HG02840 (cell line): ENCODE data around the gene TPSAB1.
"Not testable (repeated sequence)": the region's sequence is repeated elsewhere in the genome, so short reads cannot be mapped to it uniquely, and the experiment has no call there.

Experiments used
- ATAC-seq: cut with Tn5 transposase; IDR thresholded peaks from one replicate; pipeline ENCODE4 v1.9.1; 2021; ENCODE audit warnings: mild to moderate bottlenecking, moderate library complexity, moderate number of reproducible peaks; ENCODE audit not compliant: unreplicated experiment, low FRiP score

TPSAB1 gene

DNA sequence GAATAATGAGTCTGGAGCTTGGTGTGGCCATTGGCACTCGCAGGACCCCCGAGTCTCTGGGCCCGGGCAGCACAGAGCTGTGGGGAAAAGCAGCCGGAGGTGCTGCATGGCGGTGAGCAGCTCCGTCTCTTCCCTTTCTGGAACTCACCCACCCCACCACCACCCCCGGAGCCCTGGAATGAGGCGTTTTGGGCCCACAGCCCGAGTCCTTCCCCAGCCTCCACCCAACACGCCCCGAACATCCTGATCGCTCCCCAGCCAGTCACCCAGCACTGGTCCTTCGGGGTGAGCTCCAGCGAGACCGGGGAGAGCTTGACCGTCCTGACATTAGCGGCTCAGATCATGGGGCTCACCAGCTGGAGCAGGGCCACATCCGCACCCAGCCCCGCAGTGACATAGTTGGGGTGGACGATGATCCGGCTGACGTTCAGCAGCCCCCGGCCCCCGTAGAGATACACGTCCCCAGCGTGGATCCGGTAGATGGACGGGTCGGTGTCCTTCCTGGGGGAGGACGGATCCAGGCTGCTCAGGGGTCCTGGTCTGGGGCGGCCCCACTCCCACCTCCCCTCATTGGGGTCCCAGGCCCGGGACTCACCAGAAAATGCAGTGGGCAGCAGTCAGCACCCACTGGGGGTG is 21.8 kb downstream of the TPSAB1 start:
- no peak for ATAC-seq

DNA sequence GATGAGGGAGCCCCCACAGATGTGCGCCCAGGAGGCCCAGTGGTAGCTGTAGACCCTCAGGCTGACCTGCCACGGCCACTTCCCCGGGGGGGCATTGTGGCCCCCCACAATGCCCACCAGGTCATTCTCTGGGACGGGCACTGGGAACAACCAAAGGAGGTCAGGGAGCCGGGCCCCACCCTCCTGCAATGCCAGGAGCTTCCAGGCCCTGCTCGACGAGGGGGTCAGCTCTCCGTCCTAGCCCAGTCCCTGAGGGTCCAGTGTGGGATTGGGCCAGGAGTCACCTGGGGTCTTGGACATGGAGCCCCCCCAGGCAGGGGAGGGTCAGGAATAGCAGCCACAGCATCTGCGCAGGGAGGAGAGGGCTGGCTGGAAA is 22.3 kb downstream of the TPSAB1 start:
- no peak for ATAC-seq

DNA sequence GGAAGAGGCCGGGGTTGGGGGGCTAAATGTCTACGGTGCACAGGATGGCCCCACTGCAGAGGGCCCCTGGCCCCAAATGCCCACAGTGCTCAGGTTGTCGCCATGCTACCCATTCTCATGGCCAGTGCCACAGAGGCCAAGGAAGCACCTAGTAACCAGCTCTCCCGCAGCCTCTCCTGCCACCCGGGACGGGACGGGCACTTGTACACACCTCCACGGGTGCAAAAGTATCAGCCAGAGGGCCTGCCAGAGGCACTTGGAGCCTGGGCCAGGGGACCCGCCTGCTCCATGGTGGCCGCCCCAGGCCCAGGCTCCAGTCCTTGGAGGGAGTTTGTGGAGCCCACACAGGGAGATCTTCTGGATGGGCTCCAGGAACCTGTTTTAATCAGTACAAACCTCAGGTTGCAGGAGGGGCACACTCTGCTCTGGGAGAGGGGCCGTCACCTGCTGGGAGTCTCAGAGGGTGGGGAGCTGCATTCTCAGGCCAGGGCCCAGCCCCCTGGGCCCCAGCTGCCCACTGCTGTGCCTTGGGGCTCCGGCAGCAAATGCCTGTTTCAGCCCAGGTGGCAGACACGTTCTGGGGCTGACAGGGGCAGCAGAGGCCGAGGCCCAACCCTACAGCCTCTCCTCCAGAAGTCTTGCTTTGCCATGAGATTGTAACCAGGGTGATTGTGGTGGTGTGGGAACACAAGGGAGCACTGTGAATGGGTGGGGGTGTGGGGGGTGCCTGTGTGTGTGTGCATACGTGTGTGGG is 23.3 kb downstream of the TPSAB1 start:
- no peak for ATAC-seq

DNA sequence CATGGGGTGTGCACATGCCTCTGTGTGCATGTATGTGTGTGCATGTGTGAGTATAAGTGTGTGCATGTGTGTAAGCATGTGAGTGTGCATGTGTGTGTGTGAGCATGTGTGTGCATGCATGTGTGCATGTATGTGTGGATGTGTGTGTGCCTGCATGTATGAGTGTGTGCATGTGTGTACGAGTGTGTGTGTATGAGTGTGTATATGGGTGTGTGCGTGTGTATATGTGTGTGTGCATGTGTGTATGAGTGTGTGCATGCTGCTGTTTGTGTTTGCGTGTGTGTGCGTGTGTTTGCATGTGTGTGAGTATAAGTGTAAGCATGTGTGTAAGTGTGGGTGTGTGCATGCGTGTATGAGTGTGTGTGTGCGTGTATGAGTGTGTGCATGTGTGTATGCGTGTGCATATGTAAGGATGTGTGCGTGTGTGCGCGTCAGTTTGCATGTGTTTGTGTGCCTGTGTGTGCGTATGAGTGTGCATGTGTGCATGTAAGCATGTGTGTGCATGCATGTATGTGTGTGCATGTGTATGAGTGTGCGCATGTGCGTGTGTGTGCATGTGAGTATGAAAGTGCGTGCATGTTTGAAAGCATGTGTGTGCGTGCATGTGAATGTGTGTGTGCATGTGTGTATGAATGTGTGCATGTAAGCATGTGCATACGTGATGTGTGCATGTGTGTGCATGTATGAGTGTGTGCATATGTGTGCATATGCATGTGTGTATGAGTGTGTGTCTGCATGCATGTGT is 24.0 kb downstream of the TPSAB1 start:
- ATAC-seq, result no peak

DNA sequence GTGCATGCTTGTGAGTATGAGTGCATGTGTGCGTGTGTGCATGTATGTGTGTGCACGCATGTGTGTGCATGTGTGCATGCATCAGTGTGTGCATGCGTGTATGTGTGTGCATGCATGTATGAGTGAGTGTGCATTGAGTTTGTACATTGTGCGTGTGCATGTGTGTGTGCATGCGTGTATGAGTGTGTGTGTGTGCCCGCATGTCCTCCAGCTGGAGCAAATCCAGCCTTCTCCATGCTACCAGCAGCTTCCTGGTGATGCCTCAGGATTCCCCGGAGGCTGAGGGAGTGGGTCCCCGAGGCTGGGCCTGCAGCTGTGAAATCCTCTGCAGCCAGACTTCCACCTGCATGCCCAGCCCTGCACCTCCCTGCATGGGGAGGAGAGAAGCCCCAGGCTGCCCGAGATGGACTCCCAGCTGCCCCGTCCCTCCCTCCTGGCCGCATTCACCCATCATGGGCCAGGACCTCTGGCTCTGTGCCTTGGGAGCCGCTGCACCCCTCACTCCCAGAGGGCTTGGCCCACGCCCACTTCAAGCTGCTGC is 24.7 kb downstream of the TPSAB1 start:
- ATAC-seq, result no peak

DNA sequence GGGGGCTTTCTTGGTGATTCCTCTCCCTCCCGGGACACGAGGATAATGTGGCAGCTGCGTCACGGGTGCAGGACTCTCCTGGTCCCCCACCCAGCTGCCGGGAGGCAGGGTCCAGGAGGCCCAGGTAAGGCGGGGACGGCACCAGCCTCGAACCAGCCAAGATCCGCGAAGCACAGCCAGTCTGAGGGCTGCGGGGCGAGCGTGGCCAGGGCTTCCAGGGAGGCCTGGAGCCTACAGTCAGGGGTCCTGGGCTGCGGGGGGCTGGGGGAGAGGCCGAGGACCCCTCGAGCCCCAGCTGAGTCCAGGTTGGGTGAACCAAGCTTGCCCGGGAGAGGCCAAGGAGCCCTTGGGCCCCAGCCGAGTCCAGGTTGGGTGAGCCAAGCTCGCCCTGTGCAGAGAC is 25.3 kb downstream of the TPSAB1 start:
- ATAC-seq, result no peak

DNA sequence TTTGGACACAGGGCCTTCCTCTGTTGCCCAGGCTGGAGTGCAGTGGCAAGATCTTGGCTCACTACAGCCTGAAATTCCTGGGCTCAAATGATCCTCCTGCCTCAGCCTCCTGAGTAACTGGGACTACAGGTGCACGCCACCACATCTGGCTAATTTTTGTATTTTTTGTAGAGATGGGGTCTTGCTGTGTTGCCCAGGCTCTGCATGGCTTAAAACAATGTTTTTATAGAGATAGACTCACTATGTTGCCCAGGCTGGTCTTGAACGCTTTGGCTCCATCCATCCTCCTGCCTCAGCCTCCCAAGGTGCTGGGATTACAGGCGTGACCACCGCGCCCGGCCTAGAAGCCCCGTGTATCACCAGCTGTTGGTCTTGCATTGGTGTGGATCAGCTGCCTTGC is 28.9 kb downstream of the TPSAB1 start:
- not testable (repeated sequence) for ATAC-seq

DNA sequence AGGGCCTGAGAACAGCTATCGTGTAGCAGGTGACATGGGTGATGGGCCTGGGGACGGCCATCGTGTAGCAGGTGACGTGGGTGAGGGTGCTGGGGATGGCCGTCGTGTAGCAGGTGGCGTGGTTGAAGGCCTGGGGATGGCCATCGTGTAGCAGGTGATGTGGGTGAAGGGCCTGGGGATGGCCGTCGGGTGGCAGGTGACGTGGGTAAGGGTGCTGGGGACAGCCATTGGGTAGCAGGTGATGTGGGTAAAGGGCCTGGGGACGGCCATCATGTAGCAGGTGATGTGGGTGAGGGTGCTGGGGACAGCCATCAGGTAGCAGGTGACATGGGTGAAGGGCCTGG is 30.8 kb downstream of the TPSAB1 start:
- no peak for ATAC-seq

DNA sequence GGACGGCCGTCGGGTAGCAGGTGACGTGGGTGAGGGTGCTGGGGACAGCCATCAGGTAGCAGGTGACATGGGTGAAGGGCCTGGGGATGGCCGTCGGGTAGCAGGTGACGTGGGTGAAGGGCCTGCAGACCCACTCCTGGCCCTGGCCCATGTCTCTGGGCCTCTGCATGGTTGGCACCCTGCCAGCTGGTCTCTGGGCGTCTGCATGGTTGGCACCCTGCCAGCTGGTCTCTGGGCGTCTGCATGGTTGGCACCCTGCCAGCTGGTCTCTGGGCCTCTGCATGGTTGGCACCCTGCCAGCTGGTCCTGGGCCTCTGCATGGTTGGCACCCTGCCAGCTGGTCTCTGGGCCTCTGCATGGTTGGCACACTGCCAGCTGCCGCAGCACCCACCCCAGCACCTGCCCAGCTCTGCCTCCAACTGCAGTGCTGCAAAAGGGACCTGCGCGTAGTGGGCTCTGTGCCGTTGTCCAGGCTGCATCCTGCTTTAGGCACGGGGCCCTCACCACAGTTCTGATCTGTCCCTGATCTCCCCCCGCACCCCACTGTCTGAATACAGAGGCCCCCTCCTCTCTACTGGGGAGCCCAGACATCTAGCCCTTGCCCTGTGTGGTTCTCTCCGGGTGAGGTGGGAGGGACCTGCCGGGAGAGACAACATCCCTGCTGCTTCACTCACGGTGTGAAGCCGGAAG is 31.4 kb downstream of the TPSAB1 start:
- ATAC-seq, result not testable (repeated sequence)

DNA sequence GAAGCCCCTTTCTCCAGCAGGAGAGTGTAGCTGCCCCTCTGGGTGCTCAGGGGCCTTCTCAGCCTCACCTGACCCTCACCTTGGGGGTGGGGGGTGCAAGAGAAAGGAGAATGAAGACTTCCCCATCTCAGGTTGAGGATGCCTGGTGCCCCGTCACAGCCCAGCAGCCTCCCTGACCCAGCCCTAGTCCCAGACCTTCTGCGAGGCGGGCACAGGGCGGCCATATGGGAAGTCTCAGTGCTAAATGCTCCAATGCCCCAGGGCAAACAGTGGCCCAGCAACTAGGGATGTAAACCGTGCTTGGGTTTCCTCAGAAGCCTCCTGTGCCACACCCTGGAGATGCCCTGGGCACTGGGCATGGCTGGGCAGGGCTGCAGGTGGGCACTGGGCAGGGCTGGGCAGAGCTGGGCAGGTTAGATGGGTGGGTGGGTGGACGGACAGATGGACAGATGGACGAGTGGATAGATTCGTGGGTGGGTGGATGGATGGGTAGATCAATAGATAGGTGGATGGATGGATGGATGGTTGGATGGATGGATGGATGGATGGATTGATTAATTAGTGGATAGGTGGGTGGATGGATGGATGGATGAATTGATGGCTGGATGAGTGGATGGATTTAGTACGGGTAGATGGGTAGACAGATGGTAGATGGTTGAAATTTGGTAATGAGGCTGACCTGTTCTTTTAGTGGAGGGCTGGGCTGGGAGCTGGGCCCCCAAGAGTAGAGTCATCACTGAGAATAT is 32.1 kb downstream of the TPSAB1 start:
- ATAC-seq, result no peak

DNA sequence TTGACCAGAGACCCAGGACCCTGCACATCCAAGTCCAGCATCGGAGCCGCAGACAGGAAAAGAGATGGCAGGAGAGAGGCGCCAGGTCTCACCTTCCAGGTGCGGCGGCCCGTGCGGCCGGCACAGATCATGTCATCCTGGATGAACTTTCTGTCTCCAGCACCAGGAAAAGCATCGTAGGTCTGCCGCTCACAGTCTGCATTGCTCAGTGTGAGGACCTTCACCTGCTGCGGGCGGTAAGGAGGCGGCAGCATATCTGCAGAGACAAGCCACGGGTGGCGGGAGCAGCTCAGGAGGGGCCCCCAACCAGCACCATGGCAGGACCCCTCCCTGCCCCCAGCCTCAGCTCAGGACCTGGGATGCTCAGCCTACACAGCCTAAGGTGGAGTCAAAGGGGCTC is 33.3 kb downstream of the TPSAB1 start:
- no peak for ATAC-seq

DNA sequence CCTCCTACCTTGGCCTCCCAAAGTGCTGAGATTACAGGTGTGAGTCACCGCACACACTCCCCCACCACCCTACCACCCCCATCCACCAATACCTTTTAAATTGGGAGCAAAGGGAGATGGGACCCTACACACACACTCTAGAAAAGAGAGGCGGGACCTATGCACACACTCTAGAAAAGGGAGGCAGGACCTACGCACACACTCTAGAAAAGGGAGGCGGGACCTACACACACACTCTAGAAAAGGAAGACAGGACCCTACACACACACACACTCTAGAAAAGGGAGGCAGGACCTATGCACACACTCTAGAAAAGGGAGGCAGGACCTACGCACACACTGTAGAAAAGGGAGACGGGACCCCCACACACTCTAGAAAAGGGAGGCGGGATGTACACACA is 34.3 kb downstream of the TPSAB1 start:
- no peak for ATAC-seq

DNA sequence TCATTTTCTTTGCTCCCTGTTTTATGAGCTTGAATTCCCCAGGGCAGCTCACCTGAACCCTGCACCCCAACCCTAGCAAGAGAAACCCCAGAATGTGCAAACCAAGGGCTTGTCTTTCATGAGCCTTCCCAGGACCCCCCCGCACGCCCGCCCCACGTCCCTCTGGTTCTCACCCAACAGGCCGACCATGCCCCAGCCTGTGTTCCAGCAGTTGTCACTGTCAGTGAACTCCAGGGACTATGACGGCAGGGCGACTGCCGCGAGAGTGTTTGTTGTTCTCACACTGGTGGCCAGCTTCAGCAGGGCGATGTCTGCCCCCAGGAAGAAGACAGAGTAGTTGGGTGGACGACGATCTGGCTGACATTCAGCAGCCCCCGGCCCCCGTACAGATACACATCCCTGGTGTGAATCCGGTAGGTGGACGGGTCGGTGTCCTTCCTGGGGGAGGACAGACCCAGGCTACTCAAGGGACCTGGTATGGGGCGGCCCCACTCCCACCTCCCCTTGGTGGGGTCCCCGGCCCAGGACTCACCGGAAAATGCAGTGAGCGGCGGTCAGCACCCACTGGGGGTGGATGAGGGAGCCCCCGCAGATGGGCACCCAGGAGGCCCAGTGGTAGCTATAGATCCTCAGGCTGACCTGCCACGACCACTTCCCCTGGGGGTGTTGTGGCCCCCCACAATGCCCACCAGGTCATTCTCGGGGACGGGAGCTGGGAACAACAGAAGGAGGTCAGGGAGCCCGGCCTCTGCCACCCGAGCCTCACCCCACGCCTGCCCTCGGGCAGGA is 35.5 kb downstream of the TPSAB1 start:
- no peak for ATAC-seq

DNA sequence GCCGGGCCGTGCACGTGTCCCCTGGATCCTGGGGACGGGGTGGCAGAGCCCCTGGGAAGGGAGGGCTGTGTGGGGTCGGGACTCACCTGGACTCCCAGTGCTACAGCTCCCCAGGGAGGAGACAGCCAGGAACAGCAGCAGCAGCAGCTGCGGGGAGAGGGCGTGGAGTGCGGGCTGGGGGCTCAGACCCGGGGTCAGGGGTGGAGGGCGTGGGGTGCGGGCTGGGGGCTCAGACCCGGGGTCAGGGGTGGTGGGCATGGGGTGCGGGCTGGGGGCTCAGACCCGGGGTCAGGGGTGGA is 36.0 kb downstream of the TPSAB1 start:
- ATAC-seq, result no peak

DNA sequence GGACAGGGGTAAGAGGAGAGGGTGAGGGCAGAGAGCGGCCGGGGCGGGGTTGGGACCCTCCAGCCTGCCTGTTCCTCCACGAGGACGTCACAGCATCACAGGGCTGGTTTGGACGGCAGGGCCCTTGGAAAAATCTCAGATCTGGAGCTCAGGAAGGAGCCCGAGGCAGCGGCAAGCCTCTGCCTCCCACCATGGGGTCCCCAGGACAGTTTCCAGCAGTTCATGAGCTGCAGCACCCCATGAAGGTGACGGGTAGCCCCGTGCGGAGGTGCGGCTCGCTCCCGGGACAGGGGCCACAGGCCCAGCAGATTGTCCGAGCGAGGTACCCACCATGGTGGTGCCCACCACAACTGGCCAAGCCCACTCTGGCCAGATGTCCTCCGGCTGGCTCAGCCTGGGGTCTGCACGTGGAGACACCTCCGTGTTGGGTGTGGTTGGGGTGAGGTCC is 36.7 kb downstream of the TPSAB1 start:
- ATAC-seq, result no peak

DNA sequence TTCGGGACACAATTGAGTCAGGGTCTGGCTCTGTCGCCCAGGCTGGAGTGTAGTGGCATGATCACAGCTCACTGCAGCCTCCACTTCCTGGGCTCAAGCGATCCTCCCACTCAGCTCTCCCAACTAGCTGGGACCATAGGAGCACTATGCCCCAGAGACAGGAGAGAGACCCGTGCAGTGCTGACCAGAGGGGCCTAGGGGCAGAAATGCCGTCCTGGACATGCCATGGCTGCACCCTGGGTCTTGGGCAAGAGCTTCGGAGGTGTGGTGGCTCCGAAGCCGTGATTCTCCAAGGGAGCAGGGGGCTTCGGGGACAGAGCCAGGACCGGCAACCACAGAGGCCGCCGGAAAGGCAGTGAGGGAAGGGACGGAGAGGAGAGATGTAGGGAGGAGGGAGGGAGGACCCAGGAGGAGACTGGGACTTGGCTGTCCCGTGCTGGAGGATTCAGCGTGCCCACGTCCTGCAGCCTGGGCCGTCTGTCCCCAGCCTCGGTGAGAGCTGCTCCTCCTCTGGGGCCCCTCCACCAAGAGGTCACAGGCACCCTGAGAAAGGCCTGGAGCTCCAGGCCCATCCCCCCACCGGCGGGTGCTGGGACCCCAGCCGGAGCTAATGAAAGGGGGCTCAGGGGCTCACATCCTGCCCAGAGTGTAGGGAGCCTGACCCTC is 37.2 kb downstream of the TPSAB1 start:
- ATAC-seq, result no peak

DNA sequence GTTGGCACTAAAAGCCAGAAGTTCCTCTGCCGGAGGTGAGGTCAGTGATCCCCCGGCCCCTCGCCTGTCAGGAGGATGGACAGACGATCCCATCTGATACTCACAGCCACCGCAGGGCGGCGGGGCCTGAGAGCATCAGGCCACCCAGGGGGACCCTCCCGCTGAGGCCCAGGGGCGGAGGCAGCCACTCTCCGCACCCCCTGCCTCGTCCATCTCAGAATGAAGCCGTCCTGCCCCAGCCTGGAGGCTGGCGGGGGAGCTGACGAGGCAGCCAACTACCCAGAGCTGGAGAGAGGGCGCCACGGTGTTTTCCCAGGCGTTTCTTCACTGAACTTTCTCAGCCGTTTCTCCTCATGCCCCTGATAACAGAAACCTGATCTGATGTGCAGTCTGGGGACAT is 38.0 kb downstream of the TPSAB1 start:
- ATAC-seq, result no peak

DNA sequence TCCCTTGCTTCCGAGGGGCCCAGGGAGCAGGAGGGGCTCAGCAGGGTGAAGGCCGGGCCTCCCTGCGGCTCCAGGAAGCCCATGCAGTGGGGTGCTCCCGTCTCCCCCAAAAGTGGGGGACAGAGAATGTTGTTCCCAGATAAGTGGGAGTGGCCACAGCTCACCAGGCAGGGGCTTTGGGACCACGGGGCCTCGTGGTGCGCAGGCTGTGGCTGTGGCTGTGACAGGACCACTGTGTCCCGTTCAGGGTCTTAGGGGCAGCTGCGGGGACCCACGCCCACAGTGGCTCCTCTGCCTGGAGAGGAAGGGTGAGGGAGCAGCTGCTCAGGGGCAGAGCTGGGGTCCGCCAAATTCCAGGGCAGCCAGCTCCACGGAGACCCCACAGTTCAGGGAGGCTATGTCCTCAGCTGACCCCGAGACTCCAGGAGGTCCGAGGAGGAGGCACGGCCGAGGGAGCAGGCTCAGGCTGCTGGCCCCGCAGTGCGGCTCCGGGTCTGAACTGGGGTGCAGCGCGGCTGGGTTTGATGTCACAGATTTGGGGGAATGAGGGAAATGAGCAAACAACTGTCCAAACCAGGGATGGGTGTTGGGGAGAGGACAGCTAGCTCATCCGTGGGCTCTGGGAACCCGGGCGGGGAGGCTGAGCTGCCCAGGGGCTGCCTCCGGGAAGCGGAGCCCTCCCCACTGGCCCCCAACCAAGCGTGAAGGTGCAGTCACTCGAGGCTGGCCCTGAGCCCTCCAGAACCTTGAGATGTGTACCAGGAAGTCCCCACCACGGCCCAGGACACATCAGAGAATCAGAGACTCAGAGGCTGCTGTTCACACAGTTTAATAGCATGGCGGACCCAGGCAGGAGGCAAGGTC is 38.8 kb downstream of the TPSAB1 start:
- ATAC-seq, result no peak
